ENCODE measurements around the gene LILRA1.
"Not testable (repeated sequence)": the region's sequence is repeated elsewhere in the genome, so short reads cannot be mapped to it uniquely, and the experiment has no call there.

Gene LILRA1

GRCh38 chr19:54576411-54576976 is 16.9 kb upstream of the LILRA1 start:
- TF ChIP-seq SPI1 (IDR thresholded peaks at IDR 0.05; ENCODE audit: borderline replicate concordance, low read depth), result no peak
- H3K27ac ChIP-seq (replicated peaks), result no peak overlapping the region
- DNase-seq (ENCODE audit: low read depth in 1 of 2, low spot score in 1 of 2), result no peak
- no peak overlapping the region for H3K4me3 ChIP-seq (replicated peaks; ENCODE audit: insufficient read depth, low read length)
- no peaks in the 10 kb centered on the region for H3K27me3 ChIP-seq (ENCODE audit: insufficient read depth, poor library complexity, severe bottlenecking)

GRCh38 chr19:54577334-54577733 is 16.1 kb upstream of the LILRA1 start:
- DNase-seq (ENCODE audit: low read depth in 1 of 2, low spot score in 1 of 2), result no peak
- Histone ChIP-seq H3K27me3 (ENCODE audit: insufficient read depth, poor library complexity, severe bottlenecking) (no peaks in the 10 kb centered on the region), H3K4me3 (replicated peaks; ENCODE audit: insufficient read depth, low read length) (no peak overlapping the region), H3K27ac (replicated peaks) (no peak overlapping the region)
- TF ChIP-seq CTCF (IDR thresholded peaks at IDR 0.05; ENCODE audit: insufficient read depth, low read length) (no peak), GABPA (IDR thresholded peaks at IDR 0.05; ENCODE audit: low read depth) (no peak), SPI1 (IDR thresholded peaks at IDR 0.05; ENCODE audit: borderline replicate concordance, low read depth) (no peak), POLR2AphosphoS5 (IDR thresholded peaks at IDR 0.05; ENCODE audit: low read depth) (no peak), REST (IDR thresholded peaks at IDR 0.05; ENCODE audit: insufficient replicate concordance, low read depth) (no peak)

- DNase-seq (ENCODE audit: low read depth in 1 of 2, low spot score in 1 of 2); H3K27ac ChIP-seq (replicated peaks); H3K4me3 ChIP-seq (replicated peaks; ENCODE audit: insufficient read depth, low read length); H3K27me3 ChIP-seq (ENCODE audit: insufficient read depth, poor library complexity, severe bottlenecking): not testable (repeated sequence)
Measured at GRCh38 chr19:54578268-54578667, 15.2 kb upstream of the LILRA1 start.

- no peak for DNase-seq (ENCODE audit: low read depth in 1 of 2, low spot score in 1 of 2)
- no peak overlapping the region for H3K4me3 ChIP-seq (replicated peaks; ENCODE audit: insufficient read depth, low read length)
- no peaks in the 10 kb centered on the region for H3K27me3 ChIP-seq (ENCODE audit: insufficient read depth, poor library complexity, severe bottlenecking)
- H3K27ac ChIP-seq (replicated peaks), result no peak overlapping the region
- no peak for TF ChIP-seq GABPA (IDR thresholded peaks at IDR 0.05; ENCODE audit: low read depth)
- no peak for TF ChIP-seq REST (IDR thresholded peaks at IDR 0.05; ENCODE audit: insufficient replicate concordance, low read depth)
- TF ChIP-seq CTCF (IDR thresholded peaks at IDR 0.05; ENCODE audit: insufficient read depth, low read length), result no peak
- TF ChIP-seq SPI1 (IDR thresholded peaks at IDR 0.05; ENCODE audit: borderline replicate concordance, low read depth), result no peak
- no peak for TF ChIP-seq POLR2AphosphoS5 (IDR thresholded peaks at IDR 0.05; ENCODE audit: low read depth)
Measured at GRCh38 chr19:54586397-54586796, 7.0 kb upstream of the LILRA1 start.

GRCh38 chr19:54587026-54587425 is 6.4 kb upstream of the LILRA1 start:
- H3K27ac ChIP-seq (replicated peaks), result no peak overlapping the region
- TF ChIP-seq CTCF (IDR thresholded peaks at IDR 0.05; ENCODE audit: insufficient read depth, low read length), result no peak
- no peak for TF ChIP-seq SPI1 (IDR thresholded peaks at IDR 0.05; ENCODE audit: borderline replicate concordance, low read depth)
- TF ChIP-seq REST (IDR thresholded peaks at IDR 0.05; ENCODE audit: insufficient replicate concordance, low read depth), result no peak
- TF ChIP-seq POLR2AphosphoS5 (IDR thresholded peaks at IDR 0.05; ENCODE audit: low read depth), result no peak
- TF ChIP-seq GABPA (IDR thresholded peaks at IDR 0.05; ENCODE audit: low read depth), result no peak
- H3K4me3 ChIP-seq (replicated peaks; ENCODE audit: insufficient read depth, low read length), result no peak overlapping the region
- H3K27me3 ChIP-seq (ENCODE audit: insufficient read depth, poor library complexity, severe bottlenecking), result no peaks in the 10 kb centered on the region
- DNase-seq (ENCODE audit: low read depth in 1 of 2, low spot score in 1 of 2), result no peak

Data from HL-60 (cell line).